ENCODE data around the gene SSPN.

- no peak for TF ChIP-seq CTCF (conservative IDR thresholded peaks at IDR 0.05)
- no peak for TF ChIP-seq ZFX (IDR thresholded peaks at IDR 0.05)
Measured at GRCh38 chr12:26231470-26231869, 36.1 kb downstream of the SSPN start.
